DND-41 (cell line): ENCODE results near the gene LAMB4.

ENCODE experiments used
- ATAC-seq: fragments of 200-7000 bp; cut with Tn5 transposase; 3 replicates; pipeline ENCODE4 v1.9.1; 2021; ENCODE audit warnings: low read depth; ENCODE audit not compliant: insufficient read depth
- DNase-seq: peaks from one replicate; pipeline ENCODE4 v3.0.0-alpha.2; 2020
- H2AFZ ChIP-seq: 2 replicates; pipeline ENCODE4 v1.6.0; 2012; ENCODE audit warnings: low read depth, low read length
- H3K27ac ChIP-seq: 2 replicates; pipeline ENCODE4 v1.5.1; 2012; ENCODE audit warnings: low read length, inconsistent platforms
- H3K27me3 ChIP-seq: fragments of 200-600 bp; sonication (generic); 2 replicates; pipeline ENCODE4 v1.6.0; 2012; ENCODE audit warnings: low read length, mild to moderate bottlenecking, inconsistent platforms; ENCODE audit not compliant: insufficient read depth, poor library complexity
- H3K36me3 ChIP-seq: 2 replicates; pipeline ENCODE4 v1.5.1; 2012; ENCODE audit warnings: low read length, inconsistent platforms; ENCODE audit not compliant: insufficient read depth
- H3K4me1 ChIP-seq: 2 replicates; pipeline ENCODE4 v1.5.1; 2012; ENCODE audit warnings: mild to moderate bottlenecking, low read length; ENCODE audit not compliant: insufficient read depth
- H3K4me2 ChIP-seq: 2 replicates; pipeline ENCODE4 v1.6.0; 2012; ENCODE audit warnings: mild to moderate bottlenecking, moderate library complexity, low read length, inconsistent platforms; ENCODE audit not compliant: insufficient read depth
- H3K4me3 ChIP-seq, 2 experiments: fragments of 200-600 bp in 1 of 2; shearing (Covaris generic) in 1 of 2; 2 replicates each; pipeline ENCODE4 v1.5.1; 2012 to 2016; ENCODE audit warnings: inconsistent platforms in 2 of 2, low read length in 2 of 2, mild to moderate bottlenecking in 2 of 2, low read depth in 1 of 2, moderate library complexity in 1 of 2
- H3K79me2 ChIP-seq: 2 replicates; pipeline ENCODE4 v1.6.0; 2012; ENCODE audit warnings: low read length, inconsistent platforms; ENCODE audit not compliant: insufficient read depth
- H3K9ac ChIP-seq: 2 replicates; pipeline ENCODE4 v1.6.0; 2012; ENCODE audit warnings: low read depth, mild to moderate bottlenecking, inconsistent platforms, low read length, moderate library complexity
- H3K9me3 ChIP-seq: 2 replicates; pipeline ENCODE4 v1.5.1; 2012; ENCODE audit warnings: low read length, moderate library complexity, mild to moderate bottlenecking, inconsistent platforms; ENCODE audit not compliant: insufficient read depth, severe bottlenecking
- H4K20me1 ChIP-seq: 2 replicates; pipeline ENCODE4 v1.6.0; 2012; ENCODE audit warnings: low read length; ENCODE audit not compliant: insufficient read depth
- EZH2 ChIP-seq: IDR thresholded peaks from 3 replicates; pipeline ENCODE4 v1.6.1; 2012; ENCODE audit warnings: borderline replicate concordance, low read depth, mild to moderate bottlenecking, moderate library complexity, low read length, inconsistent platforms; ENCODE audit not compliant: severe bottlenecking
- TF ChIP-seq, protein P1 (sequence below): IDR thresholded peaks from 2 replicates; pipeline ENCODE4 v1.5.1; 2012; ENCODE audit warnings: borderline replicate concordance, low read length, moderate library complexity, mild to moderate bottlenecking; ENCODE audit not compliant: poor library complexity, severe bottlenecking; ENCODE audit errors: extremely low read depth

LAMB4 gene

DNA sequence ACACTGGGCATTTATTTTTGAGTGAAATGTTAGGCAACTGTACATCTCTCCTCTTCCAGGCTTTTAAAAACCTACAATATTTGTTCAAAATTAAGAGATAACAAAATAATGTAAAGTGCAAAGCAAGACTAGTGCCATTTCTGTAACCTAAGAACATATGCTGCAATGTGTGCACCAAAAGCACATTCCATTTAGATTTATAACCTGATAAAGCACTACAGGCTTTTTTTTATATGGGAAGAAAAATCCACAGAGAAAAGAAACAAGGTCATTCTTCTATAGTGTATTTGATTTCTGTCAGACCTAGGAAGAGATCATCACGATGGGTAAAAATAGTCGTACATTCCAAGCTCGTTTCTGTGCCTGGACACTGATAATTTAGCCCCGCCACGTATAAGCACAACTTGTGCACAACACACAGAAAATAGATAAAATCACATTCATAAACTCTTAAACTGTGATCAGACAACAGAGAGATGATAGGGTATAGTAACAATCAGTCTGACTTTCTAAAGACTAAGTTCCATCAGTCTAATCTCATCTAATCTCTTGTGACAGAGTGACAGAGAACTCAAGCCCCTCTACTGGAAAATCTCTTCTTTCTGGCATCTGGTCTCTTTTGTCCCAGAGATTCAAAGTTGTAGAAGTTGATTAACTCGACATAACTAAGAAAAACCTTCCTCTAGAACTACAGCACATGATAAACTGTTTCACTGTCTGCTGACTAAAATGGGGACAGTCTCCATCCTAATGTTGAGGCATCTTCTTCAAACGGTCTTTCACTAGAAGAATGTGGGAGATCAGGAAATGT, 133.9 kb downstream of the LAMB4 start:
- H3K27ac ChIP-seq = no peak overlapping the region
- H3K9ac ChIP-seq = no peak overlapping the region
- no peaks in the 10 kb centered on the region for H3K36me3 ChIP-seq
- no peak overlapping the region for H3K4me2 ChIP-seq
- no peak overlapping the region for H3K4me3 ChIP-seq
- no peak overlapping the region for H2AFZ ChIP-seq
- no peaks in the 10 kb centered on the region for H3K79me2 ChIP-seq
- DNase-seq (no peak), ATAC-seq (no peak)
- no peaks in the 10 kb centered on the region for H3K4me1 ChIP-seq
- H3K27me3 ChIP-seq = peaks cover 4% of the 10 kb centered on the region
- TF ChIP-seq EZH2 = no peak
- TF ChIP-seq, protein P1, sequence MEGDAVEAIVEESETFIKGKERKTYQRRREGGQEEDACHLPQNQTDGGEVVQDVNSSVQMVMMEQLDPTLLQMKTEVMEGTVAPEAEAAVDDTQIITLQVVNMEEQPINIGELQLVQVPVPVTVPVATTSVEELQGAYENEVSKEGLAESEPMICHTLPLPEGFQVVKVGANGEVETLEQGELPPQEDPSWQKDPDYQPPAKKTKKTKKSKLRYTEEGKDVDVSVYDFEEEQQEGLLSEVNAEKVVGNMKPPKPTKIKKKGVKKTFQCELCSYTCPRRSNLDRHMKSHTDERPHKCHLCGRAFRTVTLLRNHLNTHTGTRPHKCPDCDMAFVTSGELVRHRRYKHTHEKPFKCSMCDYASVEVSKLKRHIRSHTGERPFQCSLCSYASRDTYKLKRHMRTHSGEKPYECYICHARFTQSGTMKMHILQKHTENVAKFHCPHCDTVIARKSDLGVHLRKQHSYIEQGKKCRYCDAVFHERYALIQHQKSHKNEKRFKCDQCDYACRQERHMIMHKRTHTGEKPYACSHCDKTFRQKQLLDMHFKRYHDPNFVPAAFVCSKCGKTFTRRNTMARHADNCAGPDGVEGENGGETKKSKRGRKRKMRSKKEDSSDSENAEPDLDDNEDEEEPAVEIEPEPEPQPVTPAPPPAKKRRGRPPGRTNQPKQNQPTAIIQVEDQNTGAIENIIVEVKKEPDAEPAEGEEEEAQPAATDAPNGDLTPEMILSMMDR = no peak
- H4K20me1 ChIP-seq = no peaks in the 10 kb centered on the region
- H3K9me3 ChIP-seq = no peaks in the 10 kb centered on the region

DNA sequence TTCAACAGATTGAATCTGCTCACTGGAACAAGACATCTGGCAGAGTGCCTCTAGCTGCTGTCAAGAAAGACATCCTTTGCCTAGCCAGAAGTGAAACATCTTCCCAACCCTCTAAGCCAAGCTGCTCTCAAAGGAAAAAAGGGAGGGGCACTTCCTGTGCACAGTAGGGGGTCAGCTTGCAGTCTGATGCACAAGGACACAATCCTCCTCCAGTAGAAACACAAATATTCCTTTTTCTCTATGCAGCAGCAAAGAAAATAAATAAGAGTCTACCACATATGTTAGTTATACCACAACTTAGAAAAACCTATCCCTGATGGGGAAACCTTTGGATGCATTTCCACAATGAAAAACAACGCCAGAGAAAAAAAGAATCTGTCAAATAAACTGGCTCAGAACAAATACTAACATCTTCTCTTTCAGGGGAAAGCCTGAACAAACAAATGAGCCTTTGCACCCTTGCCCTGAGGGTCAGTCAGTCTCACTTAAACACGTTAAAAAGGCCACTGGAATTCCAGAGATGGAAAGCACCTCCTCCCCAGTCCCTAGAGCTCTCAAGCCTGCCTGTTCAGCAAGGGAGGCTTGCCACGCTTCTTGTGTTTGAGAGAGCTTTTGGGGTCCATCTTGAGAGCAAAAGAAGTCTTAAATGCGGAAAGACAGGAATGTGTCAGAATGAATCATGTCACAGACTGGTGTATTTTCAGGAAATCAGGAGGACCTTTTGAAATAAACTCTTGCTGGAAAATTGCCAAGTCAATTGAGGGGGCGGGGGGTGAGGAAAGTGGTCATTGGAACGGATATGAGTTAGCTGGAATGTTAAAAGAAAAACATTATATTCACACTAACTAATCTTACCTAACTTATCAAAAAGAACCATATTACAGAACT, 134.7 kb downstream of the LAMB4 start:
- Histone ChIP-seq H3K9ac (no peak overlapping the region), H3K4me3 (no peak overlapping the region), H4K20me1 (no peaks in the 10 kb centered on the region), H3K36me3 (no peaks in the 10 kb centered on the region), H3K4me1 (no peaks in the 10 kb centered on the region), H3K79me2 (no peaks in the 10 kb centered on the region), H3K27me3 (peaks cover 4% of the 10 kb centered on the region), H2AFZ (no peak overlapping the region), H3K4me2 (no peak overlapping the region), H3K27ac (no peak overlapping the region), H3K9me3 (no peaks in the 10 kb centered on the region)
- DNase-seq = no peak
- TF ChIP-seq, protein P1 = no peak
- no peak for TF ChIP-seq EZH2
- no peak for ATAC-seq

DNA sequence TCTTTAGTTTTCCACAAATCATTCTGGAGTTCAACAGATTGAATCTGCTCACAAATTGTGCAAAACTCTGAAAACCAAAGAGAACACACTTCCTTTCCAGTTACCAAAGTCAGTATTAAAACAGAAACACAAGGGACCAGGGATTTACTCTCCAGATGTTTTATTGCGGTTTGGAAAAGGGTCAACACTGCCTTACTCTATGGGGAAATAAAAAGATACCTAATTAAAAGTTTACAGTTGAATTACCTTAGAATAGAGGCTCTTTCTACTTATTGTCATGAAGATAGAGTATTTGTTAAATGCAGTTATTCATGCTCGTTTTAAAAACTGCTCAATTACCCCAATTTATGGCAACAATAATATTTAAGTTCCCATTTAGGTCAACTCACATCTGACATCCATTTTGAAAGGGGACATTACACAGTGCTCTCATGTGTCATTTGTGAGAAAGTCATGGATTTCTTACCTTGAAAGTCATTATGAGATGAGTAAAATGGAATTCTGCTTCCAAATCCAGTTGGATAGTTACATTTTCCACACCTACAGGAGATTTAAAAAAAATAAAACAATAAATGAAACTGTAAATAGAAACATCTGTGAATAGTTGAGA, 135.6 kb downstream of the LAMB4 start:
- Histone ChIP-seq H3K4me3 (no peak overlapping the region), H3K36me3 (no peaks in the 10 kb centered on the region)

More for the DNA sequence above, 135.6 kb downstream of the LAMB4 start:
- H3K4me2 ChIP-seq = no peak overlapping the region
- no peak overlapping the region for H3K9ac ChIP-seq
- no peaks in the 10 kb centered on the region for H3K9me3 ChIP-seq
- no peaks in the 10 kb centered on the region for H3K4me1 ChIP-seq
- DNase-seq (no peak), ATAC-seq (no peak)
- no peaks in the 10 kb centered on the region for H3K79me2 ChIP-seq
- H4K20me1 ChIP-seq = no peaks in the 10 kb centered on the region
- TF ChIP-seq, protein P1 = no peak
- TF ChIP-seq EZH2 = no peak
- no peak overlapping the region for H3K27ac ChIP-seq
- H2AFZ ChIP-seq = no peak overlapping the region
- H3K27me3 ChIP-seq = peaks cover 4% of the 10 kb centered on the region
